Transverse colon (tissue), 4 donors: ENCODE data around the gene ERICH4.

Source experiments
- CTCF ChIP-seq, 5 experiments: fragments of 200-600 bp in 3 of 5; fragments of 450-650 bp in 2 of 5; sonication (generic) in 3 of 5; IDR thresholded peaks; 1 replicate in 2 of 5; 2 replicates in 3 of 5; pipeline ENCODE4 v1.5.1; 2016 to 2017; ENCODE audit warnings: antibody characterized with exemption in 5 of 5, inconsistent platforms in 3 of 5, mild to moderate bottlenecking in 2 of 5, moderate library complexity in 1 of 5
- EP300 ChIP-seq: sonication (generic); formaldehyde crosslinking; IDR thresholded peaks from one replicate; pipeline ENCODE4 v1.6.1; 2017; ENCODE audit warnings: antibody characterized with exemption, low read depth
- POLR2A ChIP-seq: fragments of 450-650 bp; IDR thresholded peaks from one replicate; pipeline ENCODE4 v1.6.1; 2016; ENCODE audit warnings: antibody characterized with exemption, mild to moderate bottlenecking, moderate library complexity
- POLR2AphosphoS5 ChIP-seq, 3 donors: sonication (generic); formaldehyde crosslinking; IDR thresholded peaks; one replicate each; pipeline ENCODE4 v1.6.1; 2016; ENCODE audit warnings: antibody characterized with exemption in 3 of 3

DNA sequence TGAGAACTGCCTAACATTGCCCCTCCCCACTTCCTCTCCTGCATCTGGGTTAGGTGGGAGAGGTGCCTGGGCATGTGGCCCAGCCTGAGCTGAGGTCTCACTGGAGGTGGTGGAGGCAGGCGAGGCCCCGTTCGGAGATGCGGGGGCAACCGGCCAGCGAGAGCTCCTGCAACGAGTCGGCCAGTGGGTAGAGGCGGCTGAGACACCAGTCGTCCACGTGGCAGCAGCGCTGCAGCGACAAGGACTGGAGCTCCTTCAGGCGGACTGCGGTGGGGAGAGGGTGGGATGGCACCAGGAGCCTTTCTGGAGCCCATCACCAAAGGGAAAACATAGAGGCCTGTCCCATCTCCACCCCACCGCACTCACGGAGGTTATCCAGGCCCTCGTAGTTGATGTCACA, 9.8 kb upstream of the ERICH4 start:
- TF ChIP-seq EP300, result no peak
- no peak for TF ChIP-seq CTCF (IDR thresholded peaks at IDR 0.05)
- no peak for TF ChIP-seq POLR2AphosphoS5 (IDR thresholded peaks at IDR 0.05)
- no peak for TF ChIP-seq POLR2A
